Measurements from ENCODE around the gene CHI3L1.

GRCh38 chr1:203174324-203174985 is 12.0 kb downstream of the CHI3L1 start:
- TF ChIP-seq EZH2 (IDR thresholded peaks at IDR 0.05; ENCODE audit: borderline replicate concordance) (no peak), CTCF (IDR thresholded peaks at IDR 0.05; ENCODE audit: poor library complexity) (no peak)
